ENCODE results near the gene NACAD.

NACAD gene

DNA sequence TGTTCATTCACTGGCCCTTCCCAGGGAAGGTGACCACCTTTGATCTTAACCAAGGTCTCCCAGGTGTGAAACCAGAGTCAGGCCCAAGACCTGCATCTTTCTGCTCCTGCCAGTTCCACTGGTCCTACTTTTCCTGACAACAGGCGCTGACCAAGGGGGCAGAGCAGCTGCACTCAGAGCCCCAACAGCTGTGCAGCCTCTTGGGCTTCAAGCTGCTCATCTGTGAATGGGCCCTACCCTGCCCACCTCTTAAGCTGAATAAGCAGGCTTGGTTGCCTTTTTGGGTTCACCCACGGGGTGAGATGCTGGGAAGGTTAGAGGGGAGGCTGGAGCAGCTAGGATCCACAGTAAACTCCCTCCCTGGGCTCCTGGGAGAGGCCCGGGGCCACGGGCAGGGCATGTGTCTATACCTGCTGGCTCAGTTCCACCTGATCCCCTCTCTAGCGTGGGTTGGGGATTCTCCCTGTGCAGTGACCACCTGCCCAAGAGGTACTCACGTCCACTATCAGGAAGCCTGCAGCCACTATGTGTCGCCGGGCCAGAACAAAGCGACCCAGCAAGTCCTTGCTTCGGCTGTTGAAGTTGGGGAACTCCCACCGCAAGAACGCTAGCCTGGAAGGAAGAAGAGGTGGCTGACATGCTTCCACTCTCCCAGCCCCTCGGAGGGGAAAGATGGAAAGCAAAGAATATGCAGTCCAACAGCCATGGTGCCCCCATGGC lies 12.2 kb upstream of the NACAD start:
- H3K4me3 ChIP-seq (ENCODE audit: low read depth, low read length) = no peak overlapping the region
- TF ChIP-seq, protein P1, sequence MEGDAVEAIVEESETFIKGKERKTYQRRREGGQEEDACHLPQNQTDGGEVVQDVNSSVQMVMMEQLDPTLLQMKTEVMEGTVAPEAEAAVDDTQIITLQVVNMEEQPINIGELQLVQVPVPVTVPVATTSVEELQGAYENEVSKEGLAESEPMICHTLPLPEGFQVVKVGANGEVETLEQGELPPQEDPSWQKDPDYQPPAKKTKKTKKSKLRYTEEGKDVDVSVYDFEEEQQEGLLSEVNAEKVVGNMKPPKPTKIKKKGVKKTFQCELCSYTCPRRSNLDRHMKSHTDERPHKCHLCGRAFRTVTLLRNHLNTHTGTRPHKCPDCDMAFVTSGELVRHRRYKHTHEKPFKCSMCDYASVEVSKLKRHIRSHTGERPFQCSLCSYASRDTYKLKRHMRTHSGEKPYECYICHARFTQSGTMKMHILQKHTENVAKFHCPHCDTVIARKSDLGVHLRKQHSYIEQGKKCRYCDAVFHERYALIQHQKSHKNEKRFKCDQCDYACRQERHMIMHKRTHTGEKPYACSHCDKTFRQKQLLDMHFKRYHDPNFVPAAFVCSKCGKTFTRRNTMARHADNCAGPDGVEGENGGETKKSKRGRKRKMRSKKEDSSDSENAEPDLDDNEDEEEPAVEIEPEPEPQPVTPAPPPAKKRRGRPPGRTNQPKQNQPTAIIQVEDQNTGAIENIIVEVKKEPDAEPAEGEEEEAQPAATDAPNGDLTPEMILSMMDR (IDR thresholded peaks at IDR 0.05; ENCODE audit: borderline replicate concordance, insufficient read depth, low read depth, low read length) = no peak

DNA sequence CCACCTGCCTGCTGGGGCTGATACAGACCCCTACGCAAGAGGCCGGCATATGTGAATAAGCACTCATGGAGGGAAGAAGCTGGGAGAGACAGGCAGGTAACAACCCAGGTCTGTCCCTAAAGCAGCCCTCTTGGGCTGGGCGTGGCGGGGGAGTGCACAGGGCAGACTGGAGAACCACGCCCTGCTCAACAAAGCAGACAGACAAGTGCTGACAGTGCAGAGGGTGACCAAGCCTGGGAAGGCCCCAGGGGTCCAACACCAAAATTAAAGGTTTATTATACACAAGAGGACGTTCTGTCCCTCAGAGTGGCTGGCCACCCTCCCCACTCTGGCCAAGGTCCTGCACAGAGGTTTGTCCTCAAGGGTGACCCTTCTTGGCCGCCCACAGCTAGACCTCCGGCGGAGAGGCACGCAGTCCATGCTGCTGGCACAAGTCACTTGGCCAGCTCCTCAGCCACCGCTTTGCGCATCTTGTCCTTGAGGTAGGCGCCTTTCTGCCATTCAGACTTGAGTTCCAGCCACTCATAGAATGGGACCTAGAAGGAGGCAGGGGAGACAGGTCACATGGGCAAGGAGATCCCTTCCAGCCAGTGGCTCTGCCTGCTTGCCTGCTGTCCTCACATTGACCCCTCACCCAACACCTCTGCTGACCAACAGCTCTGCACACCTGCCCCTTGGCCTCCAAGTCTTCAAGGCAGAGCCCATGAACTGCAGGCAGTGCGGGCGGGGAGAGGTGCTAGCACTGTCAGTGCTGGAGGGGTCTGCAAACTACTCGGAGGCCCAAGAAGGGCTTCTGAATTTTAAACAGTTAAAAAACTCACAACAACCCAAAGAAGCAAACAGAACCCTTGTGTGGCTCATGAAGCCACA lies 11.4 kb upstream of the NACAD start:
- TF ChIP-seq, protein P1 (IDR thresholded peaks at IDR 0.05; ENCODE audit: borderline replicate concordance, insufficient read depth, low read depth, low read length) = no peak
- no peak overlapping the region for H3K4me3 ChIP-seq (ENCODE audit: low read depth, low read length)

DNA sequence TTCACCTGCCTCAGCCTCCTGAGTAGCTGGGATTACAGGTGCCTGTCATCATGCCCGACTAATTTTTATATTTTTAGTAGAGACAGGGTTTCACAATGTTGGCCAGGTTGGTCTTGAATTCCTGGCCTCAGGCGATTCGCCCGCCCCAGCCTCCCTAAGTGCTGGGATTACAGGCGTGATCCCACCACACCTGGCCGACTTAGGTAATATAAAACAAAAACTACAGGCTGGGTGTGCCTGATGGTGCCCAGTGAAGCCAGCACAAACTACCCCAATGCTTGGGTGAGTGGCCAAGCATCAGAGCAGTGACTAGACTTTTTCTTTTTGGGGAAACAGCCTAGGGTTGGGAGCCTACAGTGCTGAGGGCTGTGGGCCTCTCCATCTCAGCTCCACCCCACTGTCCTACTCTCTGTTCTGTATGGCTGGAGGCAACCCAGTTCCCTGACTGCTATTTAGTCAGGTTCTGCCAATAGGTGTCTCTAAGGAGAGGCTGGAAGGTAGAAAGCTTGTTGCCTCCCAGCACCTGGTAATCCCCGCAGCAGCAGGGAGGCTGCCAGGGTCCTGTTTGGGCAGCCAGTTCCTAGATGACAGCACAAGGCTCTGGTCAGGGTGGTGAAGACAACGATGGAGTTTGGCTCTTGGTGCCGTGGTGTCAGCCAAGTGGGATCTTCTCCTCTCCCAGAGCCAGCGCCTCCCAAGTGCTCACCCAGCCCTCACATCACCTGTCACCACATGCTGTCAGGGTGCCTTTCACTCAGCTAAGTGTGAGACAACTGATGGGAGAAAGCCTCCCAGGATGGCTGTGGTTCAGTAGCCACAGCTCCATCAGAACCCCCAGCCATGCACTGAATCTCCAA lies 10.4 kb upstream of the NACAD start:
- TF ChIP-seq, protein P1 (IDR thresholded peaks at IDR 0.05; ENCODE audit: borderline replicate concordance, insufficient read depth, low read depth, low read length) = no peak
- H3K4me3 ChIP-seq (ENCODE audit: low read depth, low read length) = no peak overlapping the region

DNA sequence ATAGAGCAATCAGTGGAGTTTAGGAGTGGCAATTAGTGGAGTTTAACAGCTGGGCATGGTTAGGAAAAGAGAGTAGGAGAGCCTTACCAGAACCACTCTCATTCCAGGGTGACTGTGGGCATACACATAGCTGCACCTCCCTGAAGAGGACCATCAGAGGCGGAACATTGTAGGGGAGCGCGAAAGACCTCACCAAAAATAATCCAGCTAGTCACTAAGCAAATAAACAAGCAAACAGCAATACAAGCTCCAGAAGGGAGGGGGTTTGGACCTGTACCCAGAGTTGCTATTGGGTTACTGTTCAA lies 4.1 kb upstream of the NACAD start:
- TF ChIP-seq, protein P1 (IDR thresholded peaks at IDR 0.05; ENCODE audit: borderline replicate concordance, insufficient read depth, low read depth, low read length) = no peak
- H3K4me3 ChIP-seq (ENCODE audit: low read depth, low read length) = no peak overlapping the region

DNA sequence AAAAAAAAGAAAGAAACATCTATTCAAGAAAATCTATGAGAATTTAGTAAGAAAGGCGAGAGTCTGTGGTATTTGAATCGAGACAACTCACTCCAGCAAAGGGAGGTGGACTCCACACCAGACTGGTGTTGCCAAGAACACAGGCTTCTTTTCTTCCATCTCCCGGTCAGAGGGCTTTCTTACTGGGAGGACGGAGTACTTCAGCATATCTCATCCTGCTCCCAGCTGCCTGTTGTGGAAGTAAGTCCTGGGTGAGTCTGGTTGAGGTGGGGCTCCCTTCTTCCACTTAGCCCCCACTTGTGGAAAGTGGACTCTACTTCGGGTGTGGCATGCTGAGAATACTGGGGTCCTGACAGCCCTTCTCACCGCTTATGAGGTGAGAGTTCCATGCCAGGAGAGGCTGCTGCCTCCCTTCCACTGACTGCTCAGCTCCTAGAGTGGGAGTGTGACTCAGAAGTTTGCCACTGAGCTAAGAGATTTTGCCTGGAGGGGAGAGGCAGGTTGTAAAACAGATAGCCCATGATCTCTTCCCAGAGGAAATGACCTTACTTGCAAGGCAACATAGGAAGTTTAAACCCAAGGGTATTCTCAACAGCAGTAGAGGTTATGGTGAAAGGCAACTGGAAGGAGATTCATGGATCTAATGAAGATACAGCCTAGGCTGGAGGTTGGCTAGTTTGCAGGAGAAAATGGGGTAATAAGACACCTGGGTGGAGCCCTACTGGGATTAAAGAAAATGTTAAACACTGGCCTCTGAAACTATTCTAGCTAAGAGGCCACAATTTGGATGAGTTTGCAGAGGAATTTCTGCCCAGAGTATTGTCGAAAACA lies 3.5 kb upstream of the NACAD start:
- H3K4me3 ChIP-seq (ENCODE audit: low read depth, low read length) = no peak overlapping the region
- TF ChIP-seq, protein P1 (IDR thresholded peaks at IDR 0.05; ENCODE audit: borderline replicate concordance, insufficient read depth, low read depth, low read length) = no peak

DNA sequence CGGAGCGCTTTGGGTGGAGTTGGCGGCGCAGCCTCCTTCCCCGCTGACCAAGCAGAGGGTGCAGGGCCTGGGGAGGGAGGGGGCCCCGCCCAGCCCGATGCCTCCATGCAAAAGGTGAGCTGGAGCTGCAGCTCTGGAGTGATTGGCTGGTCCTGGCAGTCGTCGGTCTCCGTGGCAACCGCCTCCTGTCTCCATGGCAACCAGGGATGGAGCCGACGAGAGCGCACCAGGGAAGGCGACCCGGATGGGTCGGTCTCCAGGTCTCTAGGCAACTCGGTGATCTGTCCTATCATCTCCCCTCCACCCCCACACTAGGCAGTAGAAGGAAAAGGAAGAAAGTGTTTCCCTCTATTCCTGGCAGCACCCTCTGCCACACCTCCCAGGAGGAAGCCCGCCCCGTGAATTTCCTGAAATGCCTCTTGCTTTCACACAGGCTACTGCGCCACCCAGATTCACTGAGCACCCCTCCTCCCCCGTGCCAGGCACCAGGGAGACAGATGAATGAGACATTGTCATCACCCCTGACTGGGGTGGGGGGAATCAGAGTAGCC lies 647 bp upstream of the NACAD start:
- TF ChIP-seq, protein P1 (IDR thresholded peaks at IDR 0.05; ENCODE audit: borderline replicate concordance, insufficient read depth, low read depth, low read length) = no peak
- no peak overlapping the region for H3K4me3 ChIP-seq (ENCODE audit: low read depth, low read length)

All from GM12875 (cell line).